Hippocampal formation (tissue), 2 donors: ENCODE measurements around the gene ZBTB18.
"Not testable (repeated sequence)": the region's sequence is repeated elsewhere in the genome, so short reads cannot be mapped to it uniquely, and the experiment has no call there.

ENCODE experiments used
- DNase-seq, 2 donors: peaks; one replicate each; lab custom pipeline; 2025; lab: John Stamatoyannopoulos, UW

ZBTB18 gene

GRCh38 chr1:244050835-244051444, at the start of gene ZBTB18:
TSS of gene ZBTB18 (plus strand) at chr1:244051283. CDS start at chr1:244051432, 149 bp downstream.
- peak; percentile 36 to 91 for DNase-seq

- no peak for DNase-seq
These were observed 48.4 kb upstream of the ZBTB18 start for GRCh38 chr1:244002721-244003120.

GRCh38 chr1:244005455-244005854, 45.6 kb upstream of the ZBTB18 start:
- no peak for DNase-seq

- no peak for DNase-seq
These were observed 44.6 kb upstream of the ZBTB18 start for GRCh38 chr1:244006381-244006901.

GRCh38 chr1:244006961-244007360, 44.1 kb upstream of the ZBTB18 start:
- DNase-seq: no peak

GRCh38 chr1:244010191-244010590, 40.9 kb upstream of the ZBTB18 start:
- no peak for DNase-seq

GRCh38 chr1:244010703-244011123, 40.4 kb upstream of the ZBTB18 start:
- DNase-seq: no peak

GRCh38 chr1:244011271-244011670, 39.8 kb upstream of the ZBTB18 start:
- DNase-seq: no peak

GRCh38 chr1:244011786-244012185, 39.3 kb upstream of the ZBTB18 start:
- no peak for DNase-seq

GRCh38 chr1:244012202-244012601, 38.9 kb upstream of the ZBTB18 start:
- DNase-seq: peak in 1 of 2 donors; percentile 5

- DNase-seq: no peak
These were observed 38.0 kb upstream of the ZBTB18 start for GRCh38 chr1:244013100-244013499.

GRCh38 chr1:244014862-244015261, 36.2 kb upstream of the ZBTB18 start:
- not testable (repeated sequence) for DNase-seq

- DNase-seq: no peak
These were observed 31.0 kb upstream of the ZBTB18 start for GRCh38 chr1:244019982-244020485.

- no peak for DNase-seq
These were observed 29.7 kb upstream of the ZBTB18 start for GRCh38 chr1:244021427-244021826.

- no peak for DNase-seq
These were observed 28.8 kb upstream of the ZBTB18 start for GRCh38 chr1:244022311-244022710.

GRCh38 chr1:244022864-244023440, 28.1 kb upstream of the ZBTB18 start:
- no peak for DNase-seq

- no peak for DNase-seq
These were observed 23.5 kb upstream of the ZBTB18 start for GRCh38 chr1:244027491-244028145.

GRCh38 chr1:244028701-244029100, 22.4 kb upstream of the ZBTB18 start:
- DNase-seq: no peak

- no peak for DNase-seq
These were observed 22.0 kb upstream of the ZBTB18 start for GRCh38 chr1:244029124-244029523.

GRCh38 chr1:244030481-244031040, 20.5 kb upstream of the ZBTB18 start:
- no peak for DNase-seq

- no peak for DNase-seq
These were observed 15.7 kb upstream of the ZBTB18 start for GRCh38 chr1:244035358-244035757.

- no peak for DNase-seq
These were observed 13.8 kb upstream of the ZBTB18 start for GRCh38 chr1:244037252-244037651.
